ENCODE measurements around the gene CEACAM19. TPM values are rescaled to one million over a fixed set of nuclear protein-coding genes. Genes with fewer than 3 reads are reported as not detected.

The CEACAM19 gene
- total and polyA plus RNA-seq, 2 of the 8 experiments (the other 6 are each of a cell fraction or from before 2014, with no cell fraction given), result 3.1 to 3.4 TPM

- TF ChIP-seq CHD7 (IDR thresholded peaks at IDR 0.05; ENCODE audit: insufficient replicate concordance, low read length) (no peak), EGR1 (IDR thresholded peaks at IDR 0.05; ENCODE audit: borderline replicate concordance, low read depth, low read length) (no peak), ATF2 (IDR thresholded peaks at IDR 0.05; ENCODE audit: low read length) (no peak), EZH2 (IDR thresholded peaks at IDR 0.05; ENCODE audit: low read depth, low read length, severe bottlenecking) (no peak), KDM4A (IDR thresholded peaks at IDR 0.05; ENCODE audit: low read depth, low read length, severe bottlenecking) (no peak), JUN (IDR thresholded peaks at IDR 0.05; ENCODE audit: low read depth, low read length) (no peak), CTBP2 (IDR thresholded peaks at IDR 0.05; ENCODE audit: borderline replicate concordance, insufficient read depth, insufficient read length, low read length) (no peak), POU5F1 (IDR thresholded peaks at IDR 0.05; ENCODE audit: low read depth, low read length) (no peak), CBX8 (IDR thresholded peaks at IDR 0.05; ENCODE audit: borderline replicate concordance, low read depth, low read length) (no peak), MAFK (IDR thresholded peaks at IDR 0.05; ENCODE audit: low read depth, low read length) (no peak)
Measured at GRCh38 chr19:44634785-44635184, 36.5 kb upstream of the CEACAM19 start (continued).
